ENCODE results near the gene NOP56.
"Not testable (repeated sequence)": the region's sequence is repeated elsewhere in the genome, so short reads cannot be mapped to it uniquely, and the experiment has no call there.

The NOP56 gene

GRCh38 chr20:2688041-2688591, 35.7 kb downstream of the NOP56 start:
- DNase-seq = peak; percentile 48

- no peak for DNase-seq
These were observed 37.8 kb downstream of the NOP56 start for GRCh38 chr20:2690213-2690612.

- no peak for DNase-seq
These were observed 38.3 kb downstream of the NOP56 start for GRCh38 chr20:2690718-2691117.

- no peak for DNase-seq
These were observed 38.7 kb downstream of the NOP56 start for GRCh38 chr20:2691127-2691526.

- DNase-seq = no peak
These were observed 39.2 kb downstream of the NOP56 start for GRCh38 chr20:2691663-2692035.

GRCh38 chr20:2692036-2692885, 39.8 kb downstream of the NOP56 start, which contains the start of gene EBF4:
TSS of gene EBF4 (plus strand) at chr20:2692780. CDS start at chr20:2693646, 866 bp downstream.
- no peak for DNase-seq

- no peak for DNase-seq
These were observed 40.5 kb downstream of the NOP56 start for GRCh38 chr20:2692886-2693285.

GRCh38 chr20:2693286-2694007, 41.0 kb downstream of the NOP56 start:
- DNase-seq = no peak

- DNase-seq = no peak
These were observed 41.6 kb downstream of the NOP56 start for GRCh38 chr20:2694008-2694471.

- DNase-seq = no peak
These were observed 42.1 kb downstream of the NOP56 start for GRCh38 chr20:2694519-2694918.

- no peak for DNase-seq
These were observed 43.0 kb downstream of the NOP56 start for GRCh38 chr20:2695206-2695983.

GRCh38 chr20:2695984-2696525, 43.6 kb downstream of the NOP56 start:
- DNase-seq = not testable (repeated sequence)

- DNase-seq = no peak
These were observed 44.2 kb downstream of the NOP56 start for GRCh38 chr20:2696646-2697045.

- DNase-seq = no peak
These were observed 45.3 kb downstream of the NOP56 start for GRCh38 chr20:2697768-2698167.

GRCh38 chr20:2698186-2698817, 45.9 kb downstream of the NOP56 start:
- DNase-seq = no peak

- no peak for DNase-seq
These were observed 46.5 kb downstream of the NOP56 start for GRCh38 chr20:2698912-2699311.

GRCh38 chr20:2699775-2700413, 47.5 kb downstream of the NOP56 start:
- DNase-seq = no peak

GRCh38 chr20:2700913-2701620, 48.6 kb downstream of the NOP56 start:
- DNase-seq = no peak

- DNase-seq = no peak
These were observed 49.2 kb downstream of the NOP56 start for GRCh38 chr20:2701671-2702081.

- DNase-seq = no peak
These were observed 51.5 kb downstream of the NOP56 start for GRCh38 chr20:2703716-2704475.
